Measurements from ENCODE around the gene FAM9A.
"Not testable (repeated sequence)": the region's sequence is repeated elsewhere in the genome, so short reads cannot be mapped to it uniquely, and the experiment has no call there.

Gene FAM9A

GRCh38 chrX:8800351-8800750, 832 bp downstream of the FAM9A start:
- not testable (repeated sequence) for DNase-seq

GRCh38 chrX:8799281-8799680, 1.9 kb downstream of the FAM9A start:
- DNase-seq, result not testable (repeated sequence)

- DNase-seq, result not testable (repeated sequence)
Measured at GRCh38 chrX:8798702-8799101, 2.5 kb downstream of the FAM9A start.

- DNase-seq, result not testable (repeated sequence)
Measured at GRCh38 chrX:8787119-8787518, 14.1 kb downstream of the FAM9A start.

- DNase-seq, result no peak
Measured at GRCh38 chrX:8784162-8784561, 17.0 kb downstream of the FAM9A start.

GRCh38 chrX:8783714-8784098, 17.5 kb downstream of the FAM9A start:
- DNase-seq, result no peak

GRCh38 chrX:8783097-8783713, 18.0 kb downstream of the FAM9A start:
- peak; percentile 0 to 30 for DNase-seq

GRCh38 chrX:8782595-8782994, 18.6 kb downstream of the FAM9A start:
- no peak for DNase-seq

GRCh38 chrX:8781921-8782320, 19.3 kb downstream of the FAM9A start:
- DNase-seq, result not testable (repeated sequence)

GRCh38 chrX:8773117-8773516, 28.1 kb downstream of the FAM9A start:
- DNase-seq, result no peak

- DNase-seq, result no peak
Measured at GRCh38 chrX:8760021-8760420, 41.2 kb downstream of the FAM9A start.

- DNase-seq, result not testable (repeated sequence)
Measured at GRCh38 chrX:8758706-8759105, 42.5 kb downstream of the FAM9A start.

- not testable (repeated sequence) for DNase-seq
Measured at GRCh38 chrX:8757609-8758389, 43.4 kb downstream of the FAM9A start.

- DNase-seq, result no peak
Measured at GRCh38 chrX:8755813-8756212, 45.4 kb downstream of the FAM9A start.

- DNase-seq, result no peak
Measured at GRCh38 chrX:8755116-8755515, 46.1 kb downstream of the FAM9A start.

GRCh38 chrX:8749697-8750096, 51.5 kb downstream of the FAM9A start:
- no peak for DNase-seq

GRCh38 chrX:8748855-8749254, 52.3 kb downstream of the FAM9A start:
- peak in 1 of 2 donors; percentile 16 for DNase-seq

GRCh38 chrX:8743126-8743732, 58.0 kb downstream of the FAM9A start:
- DNase-seq, result peak in 1 of 2 donors; percentile 61

GRCh38 chrX:8741981-8742380, 59.2 kb downstream of the FAM9A start:
- DNase-seq, result no peak

All from inflammatory macrophage treated with lipopolysaccharide for 1 hour (primary cell).